A673 (cell line): ENCODE measurements around the gene DNAH3. TPM values are rescaled to one million over a fixed set of nuclear protein-coding genes. Genes with fewer than 3 reads are reported as not detected.

Experiments used
- BruUV-seq: library from RNA; stranded (reverse); fragments of 400-500 nt; replicated peaks from 2 replicates; lab custom pipeline; 2021; lab: Mats Ljungman, UMichigan
- CTCF ChIA-PET: fragments of 300-600 bp; sonication (Branson Sonifier 250); formaldehyde crosslinking; loops from one replicate; lab custom pipeline; 2022; ENCODE audit warnings: antibody characterized with exemption; lab: Charles Lee
- POLR2A ChIA-PET: fragments of 300-600 bp; sonication (Branson Sonifier 250); formaldehyde crosslinking; loops from one replicate; lab custom pipeline; 2022; ENCODE audit warnings: antibody characterized with exemption; ENCODE audit not compliant: low non-redundant PET; lab: Charles Lee
- DNase-seq: peaks from one replicate; pipeline ENCODE4 v3.0.0-alpha.2; 2015; ENCODE audit warnings: low spot score
- H3K27ac ChIP-seq: fragments of 200-600 bp; sonication (generic); 2 replicates; pipeline ENCODE4 v1.5.1; 2016; ENCODE audit warnings: mixed run types, low read depth, mild to moderate bottlenecking, mixed read lengths, antibody characterized with exemption, low read length; ENCODE audit not compliant: poor library complexity, severe bottlenecking
- H3K27me3 ChIP-seq: fragments of 200-600 bp; sonication (generic); replicated peaks from 2 replicates; pipeline ENCODE4 v1.6.1; 2017; ENCODE audit warnings: mixed run types, low read depth, mild to moderate bottlenecking, mixed read lengths, antibody characterized with exemption, low read length; ENCODE audit not compliant: insufficient read depth, poor library complexity
- H3K36me3 ChIP-seq: fragments of 200-600 bp; sonication (generic); 2 replicates; pipeline ENCODE4 v1.6.1; 2016; ENCODE audit warnings: mixed run types, mild to moderate bottlenecking, mixed read lengths, antibody characterized with exemption, low read length; ENCODE audit not compliant: insufficient read depth, poor library complexity, severe bottlenecking
- H3K4me1 ChIP-seq: fragments of 200-600 bp; sonication (generic); 2 replicates; pipeline ENCODE4 v1.6.1; 2017; ENCODE audit warnings: mixed run types, mild to moderate bottlenecking, mixed read lengths, antibody characterized with exemption, low read length; ENCODE audit not compliant: insufficient read depth, poor library complexity, severe bottlenecking
- H3K4me3 ChIP-seq: fragments of 200-600 bp; sonication (generic); 2 replicates; pipeline ENCODE4 v1.5.1; 2016; ENCODE audit warnings: low read depth, mixed run types, mild to moderate bottlenecking, mixed read lengths, low read length; ENCODE audit not compliant: poor library complexity, severe bottlenecking
- H3K9me3 ChIP-seq: fragments of 200-600 bp; sonication (generic); 2 replicates; pipeline ENCODE4 v1.6.1; 2016; ENCODE audit warnings: mixed run types, low read depth, mild to moderate bottlenecking, mixed read lengths, antibody characterized with exemption, low read length; ENCODE audit not compliant: poor library complexity, severe bottlenecking
- CTCF ChIP-seq: fragments of 300-800, 200-600 bp; sonication (generic); conservative IDR thresholded peaks from 2 replicates; pipeline ENCODE4 v1.5.1; 2017; ENCODE audit warnings: low read depth, mild to moderate bottlenecking, antibody characterized with exemption, low read length, moderate library complexity, mixed read lengths
- EZH2 ChIP-seq: fragments of 200-600 bp; sonication (generic); IDR thresholded peaks from 2 replicates; pipeline ENCODE4 v1.6.1; 2017; ENCODE audit warnings: borderline replicate concordance, low read depth, mild to moderate bottlenecking, mixed read lengths, antibody characterized with exemption, low read length; ENCODE audit not compliant: poor library complexity, severe bottlenecking
- intact Hi-C: fragments of 100-400 bp; cut with micrococcal nuclease; formaldehyde crosslinking; loops from one replicate; pipeline ENCODE4 v1.10.0; 2022; ENCODE audit not compliant: unreplicated experiment
- total RNA-seq: library from RNA; stranded (reverse); gene quantifications from 2 replicates; pipeline ENCODE4 v1.2.3, GENCODE V29; 2021

Gene DNAH3
- total RNA-seq, 1 experiment from 2014 or later: not detected

- H3K9me3 ChIP-seq: no peaks in the 10 kb centered on the region
- H3K27ac ChIP-seq: no peak overlapping the region
- no TSS peak for BruUV-seq
- no peaks in the 10 kb centered on the region for H3K27me3 ChIP-seq
- CTCF ChIA-PET: no interaction called here
- no peak for DNase-seq
- intact Hi-C loops: no loop called here
- TF ChIP-seq CTCF: no peak
- H3K4me1 ChIP-seq: no peaks in the 10 kb centered on the region
- no peaks in the 10 kb centered on the region for H3K36me3 ChIP-seq
- POLR2A ChIA-PET: no interaction called here
- no peak overlapping the region for H3K4me3 ChIP-seq
These were observed 181.3 kb downstream of the DNAH3 start for GRCh38 chr16:20969386-20969785.

DNA sequence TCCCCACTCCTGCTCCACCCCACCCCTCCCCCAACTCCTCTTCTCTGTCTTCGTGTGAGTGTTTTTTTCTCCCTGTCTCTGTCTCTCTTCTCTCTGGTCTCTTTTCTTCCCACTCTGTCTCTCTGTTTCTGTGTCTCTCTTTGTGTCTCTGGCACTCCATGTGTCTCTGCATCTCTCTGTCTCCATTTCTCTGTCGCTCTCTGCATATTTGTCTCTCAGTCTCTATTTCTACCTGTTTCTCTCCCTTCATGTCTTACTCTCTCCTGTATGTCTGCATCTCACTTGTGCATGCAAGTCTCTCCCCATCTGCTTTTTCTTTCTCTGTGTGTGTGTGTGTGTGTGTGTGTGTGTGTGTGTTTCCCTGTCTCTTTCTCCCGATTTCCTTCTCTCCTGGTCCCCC, 181.9 kb downstream of the DNAH3 start:
- no peak overlapping the region for H3K4me3 ChIP-seq
- TF ChIP-seq EZH2: no peak
- no peak for TF ChIP-seq CTCF
- no peaks in the 10 kb centered on the region for H3K4me1 ChIP-seq
- BruUV-seq: no TSS peak
- DNase-seq: no peak
- ChIA-PET CTCF (no interaction called here), POLR2A (no interaction called here)
- no peaks in the 10 kb centered on the region for H3K27me3 ChIP-seq
- H3K9me3 ChIP-seq: no peaks in the 10 kb centered on the region
- no peak overlapping the region for H3K27ac ChIP-seq
- H3K36me3 ChIP-seq: no peaks in the 10 kb centered on the region
- intact Hi-C loops: no loop called here

DNA sequence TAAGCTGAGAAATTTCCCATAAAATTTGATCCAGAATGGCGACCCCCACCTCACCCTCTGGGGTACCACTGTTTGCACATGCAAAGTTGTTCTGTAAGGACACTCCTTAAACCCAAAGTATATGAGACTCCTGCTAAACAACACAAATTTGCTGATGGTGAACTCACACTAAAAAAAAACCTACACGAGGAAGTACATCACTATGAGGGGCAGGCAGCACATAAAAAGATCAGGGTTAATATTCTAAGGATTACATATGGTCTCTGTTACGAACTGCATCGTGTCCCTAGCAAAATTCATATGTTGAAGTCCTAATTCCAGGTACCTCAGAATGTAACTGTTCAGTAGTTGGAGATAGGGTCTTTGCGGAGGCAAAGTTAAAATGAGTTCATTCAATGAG, 189.7 kb downstream of the DNAH3 start:
- ChIA-PET POLR2A (no interaction called here), CTCF (no interaction called here)
- no peak for DNase-seq
- no TSS peak for BruUV-seq
- no peaks in the 10 kb centered on the region for H3K4me1 ChIP-seq
- H3K27me3 ChIP-seq: no peaks in the 10 kb centered on the region
- H3K36me3 ChIP-seq: no peaks in the 10 kb centered on the region
- TF ChIP-seq EZH2: no peak
- no peak for TF ChIP-seq CTCF
- H3K9me3 ChIP-seq: no peaks in the 10 kb centered on the region
- intact Hi-C loops: no loop called here
- no peak overlapping the region for H3K4me3 ChIP-seq
- no peak overlapping the region for H3K27ac ChIP-seq
